SK-N-SH treated with all-trans-retinoic acid at 6 μM for 48 hours (cell line): ENCODE results near the gene APOBEC3C.

ENCODE experiments used
- PPARA ChIP-seq: fragments of 250-450 bp; sonication (Bioruptor Pico); IDR thresholded peaks from 2 replicates; pipeline ENCODE4 v1.5.0; 2020; ENCODE audit warnings: mild to moderate bottlenecking, borderline replicate concordance
- ZFP3 ChIP-seq: fragments of 250-450 bp; sonication (Bioruptor Pico); IDR thresholded peaks from 2 replicates; pipeline ENCODE4 v1.5.0; 2020; ENCODE audit warnings: mild to moderate bottlenecking, moderate library complexity
- ZNF565 ChIP-seq: fragments of 450-650 bp; formaldehyde crosslinking; conservative IDR thresholded peaks from 2 replicates; pipeline ENCODE4 v1.5.0; 2020; ENCODE audit warnings: low read depth, mild to moderate bottlenecking, moderate library complexity
- TF ChIP-seq, protein P1 (sequence below): fragments of 250-450 bp; sonication (Bioruptor Pico); IDR thresholded peaks from 2 replicates; pipeline ENCODE4 v1.5.1; 2020; ENCODE audit warnings: low read depth, mild to moderate bottlenecking, moderate library complexity

DNA sequence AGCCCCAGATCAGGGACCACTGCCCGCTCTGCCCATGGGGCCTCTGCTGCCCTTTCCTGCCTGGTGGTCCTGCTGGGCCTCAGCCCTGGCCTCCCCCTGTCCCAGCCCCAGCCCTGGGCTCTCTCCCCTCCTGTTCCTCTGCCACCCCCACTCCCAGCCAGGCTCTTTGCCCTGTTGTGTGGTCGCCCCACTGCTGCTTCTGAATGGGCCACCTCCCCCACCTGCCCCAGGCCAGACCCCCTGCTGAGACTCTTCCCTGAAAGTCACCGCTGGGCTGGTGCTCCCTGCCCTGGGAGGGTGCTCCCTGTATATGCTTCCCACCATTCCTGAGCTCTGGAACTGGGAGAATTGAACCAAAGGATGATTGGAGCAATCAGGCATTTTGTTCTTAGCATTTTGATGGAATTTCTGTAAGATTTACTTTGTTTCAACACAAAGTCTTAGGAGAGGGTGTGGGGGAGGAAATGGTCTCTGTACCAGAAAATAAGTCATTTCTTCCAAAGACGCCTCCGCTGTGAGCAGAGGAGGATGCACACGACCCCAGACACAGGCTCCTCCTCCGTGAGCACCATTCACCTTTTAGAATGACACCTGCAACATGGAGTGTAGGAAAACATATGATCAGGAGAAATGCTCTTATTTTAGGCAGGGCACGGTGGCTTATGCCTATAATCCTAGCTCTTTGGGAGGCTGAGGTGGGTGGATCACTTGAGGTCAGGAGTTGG is 26.7 kb upstream of the APOBEC3C start:
- TF ChIP-seq, protein P1, sequence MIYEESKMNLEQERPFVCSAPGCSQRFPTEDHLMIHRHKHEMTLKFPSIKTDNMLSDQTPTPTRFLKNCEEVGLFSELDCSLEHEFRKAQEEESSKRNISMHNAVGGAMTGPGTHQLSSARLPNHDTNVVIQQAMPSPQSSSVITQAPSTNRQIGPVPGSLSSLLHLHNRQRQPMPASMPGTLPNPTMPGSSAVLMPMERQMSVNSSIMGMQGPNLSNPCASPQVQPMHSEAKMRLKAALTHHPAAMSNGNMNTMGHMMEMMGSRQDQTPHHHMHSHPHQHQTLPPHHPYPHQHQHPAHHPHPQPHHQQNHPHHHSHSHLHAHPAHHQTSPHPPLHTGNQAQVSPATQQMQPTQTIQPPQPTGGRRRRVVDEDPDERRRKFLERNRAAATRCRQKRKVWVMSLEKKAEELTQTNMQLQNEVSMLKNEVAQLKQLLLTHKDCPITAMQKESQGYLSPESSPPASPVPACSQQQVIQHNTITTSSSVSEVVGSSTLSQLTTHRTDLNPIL = no peak
- no peak for TF ChIP-seq PPARA
- TF ChIP-seq ZNF565 (CRISPR knock-in tag) = no peak
- no peak for TF ChIP-seq ZFP3 (CRISPR knock-in tag)
